K562 (cell line): ENCODE results near the gene MID1IP1. TPM values are rescaled to one million over a fixed set of nuclear protein-coding genes. Genes with fewer than 3 reads are reported as not detected.

Experiments used
- ATF7 ChIP-seq: fragments of 450-650 bp; IDR thresholded peaks from 2 replicates; pipeline ENCODE4 v1.7.1; 2014; ENCODE audit warnings: mild to moderate bottlenecking, moderate library complexity
- DPF2 ChIP-seq: fragments of 450-650 bp; IDR thresholded peaks from 2 replicates; pipeline ENCODE4 v1.6.1; 2016
- ESRRA ChIP-seq: fragments of 450-650 bp; IDR thresholded peaks from 2 replicates; pipeline ENCODE4 v1.6.1; 2014; ENCODE audit warnings: low read depth, mild to moderate bottlenecking, moderate library complexity, borderline replicate concordance
- FOS ChIP-seq: IDR thresholded peaks from 3 replicates; pipeline ENCODE4 v1.6.1; 2011; ENCODE audit not compliant: insufficient read length; ENCODE audit errors: extremely low read depth
- HDAC2 ChIP-seq: fragments of 450-650 bp; IDR thresholded peaks from 2 replicates; pipeline ENCODE4 v1.6.1; 2016; ENCODE audit warnings: mild to moderate bottlenecking
- MAFF ChIP-seq: IDR thresholded peaks from 2 replicates; pipeline ENCODE4 v1.6.1; 2012; ENCODE audit warnings: low read length, improper control_type of control experiment
- NR1H2 ChIP-seq: sonication (generic); formaldehyde crosslinking; IDR thresholded peaks from 2 replicates; pipeline ENCODE4 v1.4.0; 2020; ENCODE audit warnings: mild to moderate bottlenecking, missing genetic modification reagents
- PHB ChIP-seq: fragments of 250-450 bp; sonication (Bioruptor Pico); IDR thresholded peaks from 2 replicates; pipeline ENCODE4 v1.5.0; 2021
- PHF21A ChIP-seq: fragments of 450-650 bp; IDR thresholded peaks from 2 replicates; pipeline ENCODE4 v1.6.1; 2017; ENCODE audit warnings: low read depth, borderline replicate concordance
- RAD51 ChIP-seq: fragments of 450-650 bp; IDR thresholded peaks from 2 replicates; pipeline ENCODE4 v1.7.1; 2016; ENCODE audit warnings: low read depth, mild to moderate bottlenecking, borderline replicate concordance
- TEAD1 ChIP-seq, 2 experiments: fragments of 450-650 bp in 1 of 2; sonication (generic) in 1 of 2; formaldehyde crosslinking; IDR thresholded peaks; 2 replicates each; pipeline versions ENCODE4 v1.4.0 to v1.8.0; 2020 to 2022; ENCODE audit warnings: mild to moderate bottlenecking in 2 of 2, missing genetic modification reagents in 1 of 2
- ZFX ChIP-seq: sonication (generic); formaldehyde crosslinking; IDR thresholded peaks from 2 replicates; pipeline ENCODE4 v1.8.0; 2022; ENCODE audit warnings: mild to moderate bottlenecking, missing genetic modification reagents, moderate library complexity
- ZNF561 ChIP-seq: fragments of 450-650 bp; formaldehyde crosslinking; conservative IDR thresholded peaks from 2 replicates; pipeline ENCODE4 v1.4.0; 2020; ENCODE audit warnings: mild to moderate bottlenecking, moderate library complexity
- polyA plus RNA-seq, 8 experiments: library from polyadenylated mRNA; depleted of rRNA in 4 of 8; stranded (reverse) in 5 of 8; unstranded in 3 of 8; fragments of >200 nt; fragmentation: Nextera tagmentation in 2 of 8; fragmentation: Illumina TruSeq in 1 of 8; extraction: Ambion mirVana in 2 of 8; extraction: Trizol in 1 of 8; gene quantifications; 2 replicates each; pipeline versions ENCODE4 v1.2.1 to v1.2.3, GENCODE V29; 2011 to 2014; ENCODE audit warnings: inconsistent platforms in 1 of 8, missing spikeins in 1 of 8
- total RNA-seq, 7 experiments: library from RNA; depleted of rRNA in 6 of 7; stranded (reverse); fragments of >200 nt in 6 of 7; fragmentation: Illumina TruSeq in 2 of 7; extraction: Trizol in 2 of 7; gene quantifications; 2 replicates each; pipeline versions ENCODE4 v1.2.1 to v1.2.3, GENCODE V29; 2011 to 2021; ENCODE audit warnings: low replicate concordance in 1 of 7
- TF ChIP-seq, protein P1 (sequence below), 2 experiments: fragments of 450-650 bp in 1 of 2; sonication (generic) in 1 of 2; formaldehyde crosslinking in 1 of 2; IDR thresholded peaks in 1 of 2; conservative IDR thresholded peaks in 1 of 2; 2 replicates each; pipeline versions ENCODE4 v1.6.1 to v1.8.1; 2016 to 2023; ENCODE audit warnings: mild to moderate bottlenecking in 2 of 2, moderate library complexity in 2 of 2, inconsistent platforms in 1 of 2, missing genetic modification reagents in 1 of 2
- TF ChIP-seq, protein P2 (sequence below): fragments of 250-450 bp; sonication (Bioruptor Pico); IDR thresholded peaks from 2 replicates; pipeline ENCODE4 v1.5.0; 2020; ENCODE audit warnings: mild to moderate bottlenecking, borderline replicate concordance
- TF ChIP-seq, protein P3 (sequence below): fragments of 250-450 bp; sonication (Bioruptor Pico); IDR thresholded peaks from 2 replicates; pipeline ENCODE4 v1.6.1; 2021; ENCODE audit warnings: mild to moderate bottlenecking
- TF ChIP-seq, protein P4 (sequence below): IDR thresholded peaks from 3 replicates; pipeline ENCODE4 v1.6.1; 2011; ENCODE audit warnings: borderline replicate concordance, mild to moderate bottlenecking, moderate library complexity; ENCODE audit not compliant: insufficient read length; ENCODE audit errors: extremely low read depth

Gene MID1IP1
- total and polyA plus RNA-seq, 9 of the 15 experiments (the other 6 are each of a cell fraction or from before 2014, with no cell fraction given) = 0.51 to 102 (median 27.5) TPM

DNA sequence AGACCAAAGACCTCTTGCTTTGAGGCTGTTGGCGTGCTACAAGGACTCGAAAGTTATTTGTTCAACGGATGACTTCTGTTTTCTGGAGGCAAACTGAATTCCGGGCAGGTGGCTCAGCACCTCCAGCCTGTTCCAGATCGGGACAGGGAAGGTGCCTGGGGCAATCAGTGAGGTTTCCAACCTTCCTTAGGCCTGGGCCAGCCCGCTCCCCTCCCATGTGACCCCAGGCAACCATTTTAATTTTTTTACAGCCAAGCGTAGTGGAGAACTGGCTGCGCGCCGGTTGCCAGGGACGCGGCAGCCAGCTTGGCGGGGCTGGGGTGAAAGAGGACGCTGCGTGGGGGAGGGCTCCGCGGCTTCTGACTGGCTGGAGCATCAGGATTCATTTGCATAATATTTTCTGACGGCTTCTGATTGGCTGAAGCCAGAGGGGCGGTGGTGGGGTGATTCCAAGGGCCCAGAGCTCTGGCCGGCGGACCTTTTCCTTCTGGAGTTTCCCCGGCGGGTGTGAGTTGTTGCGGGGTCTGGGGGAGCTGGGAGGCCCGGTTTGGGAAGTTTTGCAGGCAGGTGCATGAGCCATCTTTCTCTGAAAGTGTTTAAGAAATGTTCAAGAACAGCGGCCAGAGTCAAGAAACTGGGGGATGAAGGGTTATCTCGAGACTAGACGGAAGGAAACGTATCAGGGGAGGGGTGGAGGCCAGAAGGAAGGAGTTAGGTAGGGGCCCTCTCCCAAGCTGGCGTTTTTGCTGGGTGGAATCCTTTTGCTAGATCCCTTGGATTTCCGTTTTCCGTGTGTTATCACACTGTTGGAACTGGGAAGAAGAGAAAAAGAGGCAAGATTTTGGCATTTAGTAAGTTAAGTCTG lies at the start of gene MID1IP1 (continued):
- TF ChIP-seq, protein P1, sequence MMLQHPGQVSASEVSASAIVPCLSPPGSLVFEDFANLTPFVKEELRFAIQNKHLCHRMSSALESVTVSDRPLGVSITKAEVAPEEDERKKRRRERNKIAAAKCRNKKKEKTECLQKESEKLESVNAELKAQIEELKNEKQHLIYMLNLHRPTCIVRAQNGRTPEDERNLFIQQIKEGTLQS (IDR thresholded peaks at IDR 0.05) = no peak
- TF ChIP-seq, protein P1 (CRISPR knock-in tag; conservative IDR thresholded peaks at IDR 0.05) = no peak
- TF ChIP-seq DPF2 (0 out of 2 replicates have a peak, but pooled peaks have one; percentile 31), ATF7 (peak; percentile 42; the same call in 1 of the 2 replicates), ZNF561 (no peak), FOS (peak; percentile 65), PHB (0 out of 2 replicates have a peak, but pooled peaks have one; percentile 28), NR1H2 (CRISPR knock-in tag) (no peak), ESRRA (0 out of 2 replicates have a peak, but pooled peaks have one; percentile 18), TEAD1 (CRISPR knock-in tag; IDR thresholded peaks at IDR 0.05) (0 out of 4 replicates have a peak, but pooled peaks of 1 of the 2 experiments have one; percentile 43), ZFX (peak; percentile 68), MAFF (0 out of 2 replicates have a peak, but pooled peaks have one; percentile 5), PHF21A (0 out of 2 replicates have a peak, but pooled peaks have one; percentile 5), RAD51 (peak; percentile 78), HDAC2 (peak; percentile 63; the same call in 1 of the 2 replicates)
- TF ChIP-seq, protein P2, sequence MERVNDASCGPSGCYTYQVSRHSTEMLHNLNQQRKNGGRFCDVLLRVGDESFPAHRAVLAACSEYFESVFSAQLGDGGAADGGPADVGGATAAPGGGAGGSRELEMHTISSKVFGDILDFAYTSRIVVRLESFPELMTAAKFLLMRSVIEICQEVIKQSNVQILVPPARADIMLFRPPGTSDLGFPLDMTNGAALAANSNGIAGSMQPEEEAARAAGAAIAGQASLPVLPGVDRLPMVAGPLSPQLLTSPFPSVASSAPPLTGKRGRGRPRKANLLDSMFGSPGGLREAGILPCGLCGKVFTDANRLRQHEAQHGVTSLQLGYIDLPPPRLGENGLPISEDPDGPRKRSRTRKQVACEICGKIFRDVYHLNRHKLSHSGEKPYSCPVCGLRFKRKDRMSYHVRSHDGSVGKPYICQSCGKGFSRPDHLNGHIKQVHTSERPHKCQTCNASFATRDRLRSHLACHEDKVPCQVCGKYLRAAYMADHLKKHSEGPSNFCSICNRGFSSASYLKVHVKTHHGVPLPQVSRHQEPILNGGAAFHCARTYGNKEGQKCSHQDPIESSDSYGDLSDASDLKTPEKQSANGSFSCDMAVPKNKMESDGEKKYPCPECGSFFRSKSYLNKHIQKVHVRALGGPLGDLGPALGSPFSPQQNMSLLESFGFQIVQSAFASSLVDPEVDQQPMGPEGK (CRISPR knock-in tag) = peak; percentile 50; the same call in 1 of the 2 replicates
- TF ChIP-seq, protein P3, sequence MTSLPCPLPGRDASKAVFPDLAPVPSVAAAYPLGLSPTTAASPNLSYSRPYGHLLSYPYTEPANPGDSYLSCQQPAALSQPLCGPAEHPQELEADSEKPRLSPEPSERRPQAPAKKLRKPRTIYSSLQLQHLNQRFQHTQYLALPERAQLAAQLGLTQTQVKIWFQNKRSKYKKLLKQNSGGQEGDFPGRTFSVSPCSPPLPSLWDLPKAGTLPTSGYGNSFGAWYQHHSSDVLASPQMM = no peak
- TF ChIP-seq, protein P4, sequence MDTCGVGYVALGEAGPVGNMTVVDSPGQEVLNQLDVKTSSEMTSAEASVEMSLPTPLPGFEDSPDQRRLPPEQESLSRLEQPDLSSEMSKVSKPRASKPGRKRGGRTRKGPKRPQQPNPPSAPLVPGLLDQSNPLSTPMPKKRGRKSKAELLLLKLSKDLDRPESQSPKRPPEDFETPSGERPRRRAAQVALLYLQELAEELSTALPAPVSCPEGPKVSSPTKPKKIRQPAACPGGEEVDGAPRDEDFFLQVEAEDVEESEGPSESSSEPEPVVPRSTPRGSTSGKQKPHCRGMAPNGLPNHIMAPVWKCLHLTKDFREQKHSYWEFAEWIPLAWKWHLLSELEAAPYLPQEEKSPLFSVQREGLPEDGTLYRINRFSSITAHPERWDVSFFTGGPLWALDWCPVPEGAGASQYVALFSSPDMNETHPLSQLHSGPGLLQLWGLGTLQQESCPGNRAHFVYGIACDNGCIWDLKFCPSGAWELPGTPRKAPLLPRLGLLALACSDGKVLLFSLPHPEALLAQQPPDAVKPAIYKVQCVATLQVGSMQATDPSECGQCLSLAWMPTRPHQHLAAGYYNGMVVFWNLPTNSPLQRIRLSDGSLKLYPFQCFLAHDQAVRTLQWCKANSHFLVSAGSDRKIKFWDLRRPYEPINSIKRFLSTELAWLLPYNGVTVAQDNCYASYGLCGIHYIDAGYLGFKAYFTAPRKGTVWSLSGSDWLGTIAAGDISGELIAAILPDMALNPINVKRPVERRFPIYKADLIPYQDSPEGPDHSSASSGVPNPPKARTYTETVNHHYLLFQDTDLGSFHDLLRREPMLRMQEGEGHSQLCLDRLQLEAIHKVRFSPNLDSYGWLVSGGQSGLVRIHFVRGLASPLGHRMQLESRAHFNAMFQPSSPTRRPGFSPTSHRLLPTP = no peak
- TF ChIP-seq, all 486 proteins: peak for 104
